Esophagus squamous epithelium (tissue), 5 donors: ENCODE data around the gene CADM2. TPM values are rescaled to one million over a fixed set of nuclear protein-coding genes. Genes with fewer than 3 reads are reported as not detected.

Source experiments
- DNase-seq: peaks from one replicate; lab custom pipeline; 2025; lab: John Stamatoyannopoulos, UW
- H3K27ac ChIP-seq, 4 donors: fragments of 200-600 bp; sonication (generic); one replicate each; pipeline ENCODE4 v1.5.1; 2016 to 2019; ENCODE audit warnings: mild to moderate bottlenecking in 1 of 4
- H3K27me3 ChIP-seq, 4 donors: fragments of 200-600 bp; sonication (generic); 1 replicate in 3 of 4; 2 replicates in 1 of 4; pipeline versions ENCODE4 v1.5.1 to v1.6.0; 2017 to 2021; ENCODE audit warnings: antibody characterized with exemption in 1 of 4
- H3K36me3 ChIP-seq, 3 donors: fragments of 200-600 bp; sonication (generic); one replicate each; pipeline ENCODE4 v1.5.1; 2016 to 2019
- H3K4me1 ChIP-seq, 3 donors: fragments of 200-600 bp; sonication (generic); one replicate each; pipeline ENCODE4 v1.5.1; 2017 to 2019
- H3K4me3 ChIP-seq, 4 donors: fragments of 200-600 bp; sonication (generic); 1 replicate in 3 of 4; 2 replicates in 1 of 4; pipeline ENCODE4 v1.5.1; 2016 to 2019; ENCODE audit warnings: mild to moderate bottlenecking in 2 of 4, moderate library complexity in 1 of 4
- H3K9me3 ChIP-seq, 3 donors: fragments of 200-600 bp; sonication (generic); one replicate each; pipeline ENCODE4 v1.5.1; 2016 to 2019
- CTCF ChIP-seq, 6 experiments: fragments of 450-650 bp in 4 of 6; fragments of 200-600 bp in 2 of 6; sonication (generic) in 2 of 6; IDR thresholded peaks; one replicate each; pipeline ENCODE4 v1.5.1; 2016 to 2019; ENCODE audit warnings: antibody characterized with exemption in 6 of 6, mild to moderate bottlenecking in 4 of 6, moderate library complexity in 4 of 6
- POLR2A ChIP-seq, 4 donors: fragments of 450-650 bp; IDR thresholded peaks; one replicate each; pipeline ENCODE4 v1.6.1; 2017; ENCODE audit warnings: antibody characterized with exemption in 4 of 4, mild to moderate bottlenecking in 4 of 4, moderate library complexity in 3 of 4
- WGBS, 2 donors: methylation state at CpG; one replicate each; pipeline ENCODE4 v1.1.5; 2018; 5-methylcytosine and 5-hydroxymethylcytosine counted together
- intact Hi-C: fragments of 100-400 bp; cut with DNase I; formaldehyde crosslinking; loops from one replicate; pipeline ENCODE4 v1.15.0; 2022
- total RNA-seq, 4 donors: library from RNA; depleted of rRNA; stranded (reverse); fragments of >200 nt; gene quantifications; one replicate each; pipeline ENCODE4 v1.1.0, GENCODE V29; 2016
- donor health status: DM: yes; HTN: yes; CAD: no.

The CADM2 gene
- total RNA-seq, 4 donors from 2014 or later = 0.08 to 0.76 (median 0.34) TPM

GRCh38 chr3:85041001-85041400 is 82.2 kb downstream of the CADM2 start:
- intact Hi-C loops = no loop called here
- Histone ChIP-seq H3K9me3 (no peaks in the 10 kb centered on the region), H3K4me1 (no peaks in the 10 kb centered on the region), H3K27ac (no peak overlapping the region), H3K4me3 (no peak overlapping the region), H3K36me3 (no peaks in the 10 kb centered on the region), H3K27me3 (no peaks in the 10 kb centered on the region)
- 62 to 68% methylated on average over 4 of the region's 4 CpGs for WGBS, 2 donors
- DNase-seq = no peak
- TF ChIP-seq POLR2A (IDR thresholded peaks at IDR 0.05) (no peak), CTCF (IDR thresholded peaks at IDR 0.05) (no peak)

GRCh38 chr3:85041562-85042055 is 82.8 kb downstream of the CADM2 start:
- intact Hi-C loops = no loop called here
- no peaks in the 10 kb centered on the region for H3K36me3 ChIP-seq
- no peak overlapping the region for H3K4me3 ChIP-seq
- no peak for DNase-seq
- no peaks in the 10 kb centered on the region for H3K4me1 ChIP-seq
- no peak overlapping the region for H3K27ac ChIP-seq
- no peaks in the 10 kb centered on the region for H3K27me3 ChIP-seq
- H3K9me3 ChIP-seq = no peaks in the 10 kb centered on the region
- WGBS, 2 donors = 66 to 89% methylated on average over 2 of the region's 2 CpGs
- no peak for TF ChIP-seq CTCF (IDR thresholded peaks at IDR 0.05)
- TF ChIP-seq POLR2A (IDR thresholded peaks at IDR 0.05) = no peak

GRCh38 chr3:85050821-85051220 is 92.0 kb downstream of the CADM2 start:
- no peak for DNase-seq
- Histone ChIP-seq H3K27me3 (no peaks in the 10 kb centered on the region), H3K27ac (no peak overlapping the region), H3K36me3 (no peaks in the 10 kb centered on the region), H3K9me3 (no peaks in the 10 kb centered on the region), H3K4me1 (no peaks in the 10 kb centered on the region), H3K4me3 (no peak overlapping the region)
- TF ChIP-seq POLR2A (IDR thresholded peaks at IDR 0.05) = no peak
- TF ChIP-seq CTCF (IDR thresholded peaks at IDR 0.05) = no peak
- 52 to 55% methylated on average over 4 of the region's 4 CpGs for WGBS, 2 donors
- intact Hi-C loops = no loop called here

GRCh38 chr3:85051786-85052185 is 93.0 kb downstream of the CADM2 start:
- Histone ChIP-seq H3K36me3 (no peaks in the 10 kb centered on the region), H3K27ac (no peak overlapping the region), H3K27me3 (no peaks in the 10 kb centered on the region), H3K4me1 (no peaks in the 10 kb centered on the region), H3K9me3 (no peaks in the 10 kb centered on the region), H3K4me3 (no peak overlapping the region)
- TF ChIP-seq POLR2A (IDR thresholded peaks at IDR 0.05) (no peak), CTCF (IDR thresholded peaks at IDR 0.05) (no peak)
- 53 to 56% methylated on average over 1 of the region's 1 CpG for WGBS, 2 donors
- intact Hi-C loops = no loop called here
- DNase-seq = no peak

- Histone ChIP-seq H3K4me1 (no peaks in the 10 kb centered on the region), H3K27ac (no peak overlapping the region), H3K27me3 (no peaks in the 10 kb centered on the region), H3K36me3 (no peaks in the 10 kb centered on the region), H3K4me3 (no peak overlapping the region), H3K9me3 (no peaks in the 10 kb centered on the region)
- no peak for DNase-seq
- 79 to 88% methylated on average over 1 of the region's 1 CpG for WGBS, 2 donors
- no peak for TF ChIP-seq CTCF (IDR thresholded peaks at IDR 0.05)
- TF ChIP-seq POLR2A (IDR thresholded peaks at IDR 0.05) = no peak
- intact Hi-C loops = no loop called here
Measured at GRCh38 chr3:85053626-85054025, 94.8 kb downstream of the CADM2 start.
